ENCODE data around the gene GBP1.

DNA sequence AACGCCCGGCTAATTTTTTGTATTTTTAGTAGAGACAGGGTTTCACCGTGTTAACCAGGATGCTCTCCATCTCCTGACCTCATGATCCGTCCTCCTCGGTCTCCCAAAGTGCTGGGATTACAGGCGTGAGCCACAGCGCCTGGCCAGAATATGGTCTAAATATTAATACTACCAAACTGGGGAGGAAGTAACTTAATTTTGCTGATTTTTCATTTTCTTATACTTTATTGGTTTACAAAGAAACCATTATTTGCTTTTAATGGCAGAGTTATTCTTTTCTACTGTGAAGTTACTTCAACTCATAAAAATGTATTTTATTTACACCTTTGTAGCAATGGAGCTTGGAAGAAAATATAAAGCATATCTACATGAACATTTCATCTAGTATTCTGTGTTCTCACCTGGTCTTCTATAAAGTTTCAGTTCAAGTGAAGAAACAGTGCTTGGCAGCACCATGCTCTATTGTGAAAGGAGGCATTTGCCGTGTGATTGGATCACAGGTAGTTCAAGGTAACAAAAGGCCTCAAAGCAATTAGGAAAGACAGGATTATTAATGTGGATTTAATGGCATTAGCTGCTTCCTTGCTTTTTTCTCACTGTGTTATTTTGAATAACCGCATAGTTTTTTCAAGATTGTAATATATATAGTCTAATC lies 13.6 kb downstream of the GBP1 start:
- TF ChIP-seq, protein P1, sequence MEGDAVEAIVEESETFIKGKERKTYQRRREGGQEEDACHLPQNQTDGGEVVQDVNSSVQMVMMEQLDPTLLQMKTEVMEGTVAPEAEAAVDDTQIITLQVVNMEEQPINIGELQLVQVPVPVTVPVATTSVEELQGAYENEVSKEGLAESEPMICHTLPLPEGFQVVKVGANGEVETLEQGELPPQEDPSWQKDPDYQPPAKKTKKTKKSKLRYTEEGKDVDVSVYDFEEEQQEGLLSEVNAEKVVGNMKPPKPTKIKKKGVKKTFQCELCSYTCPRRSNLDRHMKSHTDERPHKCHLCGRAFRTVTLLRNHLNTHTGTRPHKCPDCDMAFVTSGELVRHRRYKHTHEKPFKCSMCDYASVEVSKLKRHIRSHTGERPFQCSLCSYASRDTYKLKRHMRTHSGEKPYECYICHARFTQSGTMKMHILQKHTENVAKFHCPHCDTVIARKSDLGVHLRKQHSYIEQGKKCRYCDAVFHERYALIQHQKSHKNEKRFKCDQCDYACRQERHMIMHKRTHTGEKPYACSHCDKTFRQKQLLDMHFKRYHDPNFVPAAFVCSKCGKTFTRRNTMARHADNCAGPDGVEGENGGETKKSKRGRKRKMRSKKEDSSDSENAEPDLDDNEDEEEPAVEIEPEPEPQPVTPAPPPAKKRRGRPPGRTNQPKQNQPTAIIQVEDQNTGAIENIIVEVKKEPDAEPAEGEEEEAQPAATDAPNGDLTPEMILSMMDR (IDR thresholded peaks at IDR 0.05; ENCODE audit: low read depth, low read length, poor library complexity, severe bottlenecking) = no peak
- TF ChIP-seq EZH2phosphoT487 (IDR thresholded peaks at IDR 0.05; ENCODE audit: borderline replicate concordance, low read length) = no peak
